Neural cell (in vitro differentiated cells): ENCODE data around the gene SPRR1A. TPM values are rescaled to one million over a fixed set of nuclear protein-coding genes. Genes with fewer than 3 reads are reported as not detected.
"Not testable (repeated sequence)": the region's sequence is repeated elsewhere in the genome, so short reads cannot be mapped to it uniquely, and the experiment has no call there.

ENCODE experiments used
- H2AFZ ChIP-seq: fragments of 200-600, 300-800 bp; sonication (generic), shearing (Covaris generic); 2 replicates; pipeline ENCODE4 v1.6.0; 2014; ENCODE audit warnings: low read depth, mild to moderate bottlenecking, antibody characterized with exemption, low read length, moderate library complexity
- H3F3A ChIP-seq: fragments of 200-600 bp; shearing (Covaris generic); 2 replicates; pipeline ENCODE4 v1.6.1; 2016; ENCODE audit warnings: mild to moderate bottlenecking, moderate library complexity, mixed read lengths, antibody characterized with exemption, low read length; ENCODE audit not compliant: insufficient read depth, poor library complexity, severe bottlenecking
- H3K27ac ChIP-seq: fragments of 200-600, 300-800 bp; sonication (generic), shearing (Covaris generic); 2 replicates; pipeline ENCODE4 v1.5.1; 2014; ENCODE audit warnings: mild to moderate bottlenecking, low read length, moderate library complexity
- H3K27me3 ChIP-seq: fragments of 300-800, 200-600 bp; sonication (generic), shearing (Covaris generic); 2 replicates; pipeline ENCODE4 v1.6.0; 2014; ENCODE audit warnings: mild to moderate bottlenecking, low read depth, low read length, moderate library complexity; ENCODE audit not compliant: insufficient read depth
- H3K36me3 ChIP-seq: fragments of 300-800, 200-600 bp; sonication (generic), shearing (Covaris generic); 2 replicates; pipeline ENCODE4 v1.5.1; 2014; ENCODE audit warnings: mild to moderate bottlenecking, antibody characterized with exemption, low read length, moderate library complexity; ENCODE audit not compliant: insufficient read depth
- H3K4me2 ChIP-seq: fragments of 300-800, 200-600 bp; sonication (generic), shearing (Covaris generic); 2 replicates; pipeline ENCODE4 v1.6.0; 2014; ENCODE audit warnings: mild to moderate bottlenecking, low read length
- H3K4me3 ChIP-seq: fragments of 300-800, 200-600 bp; sonication (generic), shearing (Covaris generic); 2 replicates; pipeline ENCODE4 v1.5.1; 2014; ENCODE audit warnings: mild to moderate bottlenecking, low read length, moderate library complexity
- H3K79me2 ChIP-seq: fragments of 200-600 bp; shearing (Covaris generic); replicated peaks from 2 replicates; pipeline ENCODE4 v1.6.0; 2014; ENCODE audit warnings: mild to moderate bottlenecking, low read length, moderate library complexity; ENCODE audit not compliant: insufficient read depth
- H3K9ac ChIP-seq: fragments of 300-800, 200-600 bp; sonication (generic), shearing (Covaris generic); 2 replicates; pipeline ENCODE4 v1.6.1; 2016; ENCODE audit warnings: mild to moderate bottlenecking, low read length, mixed read lengths
- H3K9me2 ChIP-seq: fragments of 200-600 bp; shearing (Covaris generic); 2 replicates; pipeline ENCODE4 v1.6.1; 2016; ENCODE audit warnings: mild to moderate bottlenecking, low read length, mixed read lengths; ENCODE audit not compliant: insufficient read depth
- H3K9me3 ChIP-seq: fragments of 200-600, 300-800 bp; sonication (generic), shearing (Covaris generic); 2 replicates; pipeline ENCODE4 v1.6.1; 2016; ENCODE audit warnings: mild to moderate bottlenecking, mixed run types, low read length, moderate library complexity, mixed read lengths
- H4K20me1 ChIP-seq: fragments of 200-600 bp; shearing (Covaris generic); 2 replicates; pipeline ENCODE4 v1.6.1; 2016; ENCODE audit warnings: mild to moderate bottlenecking, mixed run types; ENCODE audit not compliant: insufficient read depth
- CTCF ChIP-seq: fragments of 450-650 bp; IDR thresholded peaks from 2 replicates; pipeline ENCODE4 v1.5.1; 2014; ENCODE audit warnings: antibody characterized with exemption, mild to moderate bottlenecking, moderate library complexity; ENCODE audit not compliant: poor library complexity, severe bottlenecking
- EP300 ChIP-seq: fragments of 450-650 bp; conservative IDR thresholded peaks from 2 replicates; pipeline ENCODE4 v1.6.1; 2014; ENCODE audit warnings: antibody characterized with exemption, mild to moderate bottlenecking, moderate library complexity; ENCODE audit not compliant: poor library complexity, severe bottlenecking
- EZH2 ChIP-seq: fragments of 200-600, 300-800 bp; shearing (Covaris generic), sonication (generic); IDR thresholded peaks from 2 replicates; pipeline ENCODE4 v1.6.1; 2014; ENCODE audit warnings: antibody characterized with exemption, low read length, borderline replicate concordance, mild to moderate bottlenecking; ENCODE audit not compliant: insufficient read depth, poor library complexity, severe bottlenecking
- MXI1 ChIP-seq: fragments of 450-650 bp; conservative IDR thresholded peaks from 2 replicates; pipeline ENCODE4 v1.6.1; 2014; ENCODE audit warnings: antibody characterized with exemption, mild to moderate bottlenecking; ENCODE audit not compliant: poor library complexity, severe bottlenecking
- POLR2AphosphoS5 ChIP-seq: IDR thresholded peaks from 2 replicates; pipeline ENCODE4 v1.6.1; 2012
- RAD21 ChIP-seq: fragments of 450-650 bp; conservative IDR thresholded peaks from 2 replicates; pipeline ENCODE4 v1.6.1; 2014; ENCODE audit warnings: antibody characterized with exemption, mild to moderate bottlenecking, moderate library complexity
- REST ChIP-seq: IDR thresholded peaks from 2 replicates; pipeline ENCODE4 v1.6.1; 2012; ENCODE audit warnings: borderline replicate concordance
- SMC3 ChIP-seq: fragments of 450-650 bp; conservative IDR thresholded peaks from 2 replicates; pipeline ENCODE4 v1.6.1; 2014; ENCODE audit warnings: antibody characterized with exemption, mild to moderate bottlenecking, moderate library complexity; ENCODE audit not compliant: poor library complexity
- TAF1 ChIP-seq: IDR thresholded peaks from 2 replicates; pipeline ENCODE4 v1.6.1; 2012; ENCODE audit warnings: low read depth
- polyA plus RNA-seq: library from polyadenylated mRNA; depleted of rRNA; stranded (reverse); fragments of >200 nt; gene quantifications from 2 replicates; pipeline ENCODE4 v1.2.3, GENCODE V29; 2014

Gene SPRR1A
- polyA plus RNA-seq, 1 donor from 2014 or later: not detected

- Histone ChIP-seq H3K36me3 (no peaks in the 10 kb centered on the region), H3K9me3 (no peaks in the 10 kb centered on the region), H2AFZ (no peak overlapping the region), H3K27ac (no peak overlapping the region), H4K20me1 (no peaks in the 10 kb centered on the region), H3K9me2 (no peaks in the 10 kb centered on the region), H3K79me2 (no peaks in the 10 kb centered on the region), H3K4me2 (no peak overlapping the region), H3F3A (no peaks in the 10 kb centered on the region), H3K27me3 (no peaks in the 10 kb centered on the region), H3K9ac (no peak overlapping the region), H3K4me3 (no peak overlapping the region)
- TF ChIP-seq EP300 (no peak), REST (no peak), TAF1 (no peak), POLR2AphosphoS5 (no peak), SMC3 (no peak), RAD21 (no peak), CTCF (no peak), EZH2 (no peak), MXI1 (no peak)
These were observed 16.4 kb downstream of the SPRR1A start for GRCh38 chr1:153000294-153000693.

- no peak within 1 kb of the TSS for H3K4me3 ChIP-seq
- H3K9me2 ChIP-seq: no peaks in the 10 kb centered on the region
- no peak for TF ChIP-seq RAD21
- TF ChIP-seq POLR2AphosphoS5: no peak
- TF ChIP-seq SMC3: no peak
- TF ChIP-seq CTCF: no peak
- TF ChIP-seq MXI1: no peak
- TF ChIP-seq EP300: no peak
- no peak for TF ChIP-seq EZH2
- no peak for TF ChIP-seq TAF1
- no peak for TF ChIP-seq REST
- H4K20me1 ChIP-seq: no peaks in the 10 kb centered on the region
- no peak within 1 kb of the TSS for H3K27ac ChIP-seq
- no peaks in the 10 kb centered on the region for H3K27me3 ChIP-seq
- no peak within 1 kb of the TSS for H3K4me2 ChIP-seq
- H3K9ac ChIP-seq: no peak within 1 kb of the TSS
- H3F3A ChIP-seq: no peaks in the 10 kb centered on the region
- no peak within 1 kb of the TSS for H2AFZ ChIP-seq
- no peaks in the 10 kb centered on the region for H3K79me2 ChIP-seq
- H3K36me3 ChIP-seq: no peaks in the 10 kb centered on the region
- H3K9me3 ChIP-seq: no peaks in the 10 kb centered on the region
These were observed 17.5 kb downstream of the SPRR1A start, which contains the start of gene SPRR3 for GRCh38 chr1:153001382-153001781. Gene SPRR3, plus strand, starts transcription at chr1:153001749. Its CDS starts 1,272 bp downstream, at chr1:153003021.

- H3K36me3 ChIP-seq, H3F3A ChIP-seq, H3K9me3 ChIP-seq, H3K9me2 ChIP-seq, H3K4me3 ChIP-seq, H2AFZ ChIP-seq, H4K20me1 ChIP-seq, H3K27ac ChIP-seq, H3K79me2 ChIP-seq, H3K9ac ChIP-seq, H3K27me3 ChIP-seq, H3K4me2 ChIP-seq: not testable (repeated sequence)
These were observed 27.4 kb downstream of the SPRR1A start for GRCh38 chr1:153011235-153011758.
